Measurements from ENCODE around the gene SIGLEC7.

- TF ChIP-seq, protein P1, sequence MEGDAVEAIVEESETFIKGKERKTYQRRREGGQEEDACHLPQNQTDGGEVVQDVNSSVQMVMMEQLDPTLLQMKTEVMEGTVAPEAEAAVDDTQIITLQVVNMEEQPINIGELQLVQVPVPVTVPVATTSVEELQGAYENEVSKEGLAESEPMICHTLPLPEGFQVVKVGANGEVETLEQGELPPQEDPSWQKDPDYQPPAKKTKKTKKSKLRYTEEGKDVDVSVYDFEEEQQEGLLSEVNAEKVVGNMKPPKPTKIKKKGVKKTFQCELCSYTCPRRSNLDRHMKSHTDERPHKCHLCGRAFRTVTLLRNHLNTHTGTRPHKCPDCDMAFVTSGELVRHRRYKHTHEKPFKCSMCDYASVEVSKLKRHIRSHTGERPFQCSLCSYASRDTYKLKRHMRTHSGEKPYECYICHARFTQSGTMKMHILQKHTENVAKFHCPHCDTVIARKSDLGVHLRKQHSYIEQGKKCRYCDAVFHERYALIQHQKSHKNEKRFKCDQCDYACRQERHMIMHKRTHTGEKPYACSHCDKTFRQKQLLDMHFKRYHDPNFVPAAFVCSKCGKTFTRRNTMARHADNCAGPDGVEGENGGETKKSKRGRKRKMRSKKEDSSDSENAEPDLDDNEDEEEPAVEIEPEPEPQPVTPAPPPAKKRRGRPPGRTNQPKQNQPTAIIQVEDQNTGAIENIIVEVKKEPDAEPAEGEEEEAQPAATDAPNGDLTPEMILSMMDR (IDR thresholded peaks at IDR 0.05), result no peak
- TF ChIP-seq POLR2A (IDR thresholded peaks at IDR 0.05), result no peak
Measured at GRCh38 chr19:51156710-51157109, 14.6 kb downstream of the SIGLEC7 start.
